Tibial nerve (tissue), 4 donors: Measurements from ENCODE around the gene NUP98. TPM values are rescaled to one million over a fixed set of nuclear protein-coding genes. Genes with fewer than 3 reads are reported as not detected.

Experiments
- DNase-seq, 2 donors: peaks; one replicate each; pipeline ENCODE4 v3.0.0-alpha.2; 2019; ENCODE audit warnings: low spot score in 2 of 2
- H3K27ac ChIP-seq, 4 donors: fragments of 200-600 bp; sonication (generic) in 3 of 4; one replicate each; pipeline ENCODE4 v1.5.1; 2017 to 2019; ENCODE audit warnings: mild to moderate bottlenecking in 1 of 4
- H3K27me3 ChIP-seq, 2 donors: fragments of 200-600 bp; sonication (generic) in 1 of 2; one replicate each; pipeline versions ENCODE4 v1.5.1 to v1.6.0; 2017 to 2019
- H3K36me3 ChIP-seq, 3 donors: fragments of 200-600 bp; sonication (generic); one replicate each; pipeline ENCODE4 v1.5.1; 2018 to 2019
- H3K4me1 ChIP-seq, 4 donors: fragments of 200-600 bp; sonication (generic) in 3 of 4; one replicate each; pipeline ENCODE4 v1.5.1; 2017 to 2019
- H3K4me3 ChIP-seq, 4 donors: fragments of 200-600 bp; sonication (generic) in 3 of 4; one replicate each; pipeline ENCODE4 v1.5.1; 2017 to 2019; ENCODE audit warnings: mild to moderate bottlenecking in 1 of 4, moderate library complexity in 1 of 4
- H3K9me3 ChIP-seq, 4 donors: fragments of 200-600 bp; sonication (generic) in 3 of 4; one replicate each; pipeline ENCODE4 v1.5.1; 2017 to 2019
- CTCF ChIP-seq, 5 experiments: fragments of 200-600 bp in 3 of 5; fragments of 450-650 bp in 2 of 5; sonication (generic) in 3 of 5; IDR thresholded peaks; one replicate each; pipeline ENCODE4 v1.5.1; 2016 to 2019; ENCODE audit warnings: antibody characterized with exemption in 5 of 5, mild to moderate bottlenecking in 3 of 5, moderate library complexity in 2 of 5
- EP300 ChIP-seq, 2 donors: sonication (generic); formaldehyde crosslinking; IDR thresholded peaks; one replicate each; pipeline ENCODE4 v1.6.1; 2017; ENCODE audit warnings: antibody characterized with exemption in 2 of 2, mild to moderate bottlenecking in 1 of 2
- POLR2A ChIP-seq, 2 donors: fragments of 450-650 bp; IDR thresholded peaks; one replicate each; pipeline ENCODE4 v1.6.1; 2017; ENCODE audit warnings: antibody characterized with exemption in 2 of 2, mild to moderate bottlenecking in 2 of 2, moderate library complexity in 2 of 2
- WGBS, 2 donors: methylation state at CpG; one replicate each; pipeline ENCODE4 v1.1.5; 2018; 5-methylcytosine and 5-hydroxymethylcytosine counted together
- total RNA-seq, 4 donors: library from RNA; depleted of rRNA; stranded (reverse); fragments of >200 nt; gene quantifications; one replicate each; pipeline ENCODE4 v1.1.0, GENCODE V29; 2016

Gene NUP98
- total RNA-seq, 4 donors from 2014 or later: 75.3 to 193 (median 115) TPM

GRCh38 chr11:3823762-3824506, 26.6 kb upstream of the NUP98 start:
- 94 to 95% methylated on average over 30 of the region's 30 CpGs for WGBS, 2 donors
- DNase-seq: no peak
- Histone ChIP-seq H3K9me3 (no peaks in the 10 kb centered on the region), H3K27ac (no peak overlapping the region), H3K4me1 (peaks cover 0 to 14% (median 0%) of the 10 kb centered on the region in 4 donors), H3K36me3 (peaks cover 0 to 48% (median 14%) of the 10 kb centered on the region in 3 donors), H3K4me3 (no peak overlapping the region), H3K27me3 (no peaks in the 10 kb centered on the region)
- no peak for TF ChIP-seq CTCF (IDR thresholded peaks at IDR 0.05)
- TF ChIP-seq EP300 (IDR thresholded peaks at IDR 0.05): no peak
- TF ChIP-seq POLR2A (IDR thresholded peaks at IDR 0.05): no peak

- DNase-seq: no peak
- TF ChIP-seq EP300 (IDR thresholded peaks at IDR 0.05): no peak
- no peak for TF ChIP-seq POLR2A (IDR thresholded peaks at IDR 0.05)
- TF ChIP-seq CTCF (IDR thresholded peaks at IDR 0.05): no peak
- Histone ChIP-seq H3K9me3 (no peaks in the 10 kb centered on the region), H3K4me1 (peaks cover 0 to 14% (median 0%) of the 10 kb centered on the region in 4 donors), H3K36me3 (peaks cover 0 to 48% (median 14%) of the 10 kb centered on the region in 3 donors), H3K27ac (no peak overlapping the region), H3K4me3 (no peak overlapping the region), H3K27me3 (no peaks in the 10 kb centered on the region)
- 74 to 86% methylated on average over 3 of the region's 3 CpGs for WGBS, 2 donors
Observed at GRCh38 chr11:3823303-3823702, 25.9 kb upstream of the NUP98 start.

- WGBS, 2 donors: 98% methylated on average over 7 of the region's 7 CpGs
- TF ChIP-seq EP300 (IDR thresholded peaks at IDR 0.05) (no peak), POLR2A (IDR thresholded peaks at IDR 0.05) (no peak), CTCF (IDR thresholded peaks at IDR 0.05) (no peak)
- no peak for DNase-seq
- Histone ChIP-seq H3K4me3 (no peak overlapping the region), H3K36me3 (peaks cover 0 to 40% (median 8%) of the 10 kb centered on the region in 3 donors), H3K27me3 (no peaks in the 10 kb centered on the region), H3K4me1 (peaks cover 0 to 12% (median 0%) of the 10 kb centered on the region in 4 donors), H3K27ac (no peak overlapping the region), H3K9me3 (no peaks in the 10 kb centered on the region)
Observed at GRCh38 chr11:3822312-3822711, 25.0 kb upstream of the NUP98 start.

- Histone ChIP-seq H3K9me3 (no peaks in the 10 kb centered on the region), H3K4me3 (no peak overlapping the region), H3K27ac (no peak overlapping the region), H3K27me3 (no peaks in the 10 kb centered on the region), H3K4me1 (no peaks in the 10 kb centered on the region), H3K36me3 (peaks cover 0 to 27% (median 0%) of the 10 kb centered on the region in 3 donors)
- WGBS, 2 donors: 100% methylated on average over 2 of the region's 2 CpGs
- DNase-seq: no peak
- TF ChIP-seq EP300 (IDR thresholded peaks at IDR 0.05) (no peak), POLR2A (IDR thresholded peaks at IDR 0.05) (no peak), CTCF (IDR thresholded peaks at IDR 0.05) (no peak)
Observed at GRCh38 chr11:3820971-3821370, 23.6 kb upstream of the NUP98 start.

- Histone ChIP-seq H3K36me3 (peaks cover 0 to 6% (median 0%) of the 10 kb centered on the region in 3 donors), H3K27me3 (no peaks in the 10 kb centered on the region), H3K4me3 (no peak overlapping the region), H3K27ac (no peak overlapping the region), H3K9me3 (no peaks in the 10 kb centered on the region), H3K4me1 (no peaks in the 10 kb centered on the region)
- WGBS, 2 donors: 82 to 85% methylated on average over 10 of the region's 10 CpGs
- no peak for TF ChIP-seq POLR2A (IDR thresholded peaks at IDR 0.05)
- TF ChIP-seq CTCF (IDR thresholded peaks at IDR 0.05): no peak
- TF ChIP-seq EP300 (IDR thresholded peaks at IDR 0.05): no peak
- no peak for DNase-seq
Observed at GRCh38 chr11:3817181-3817800, 19.9 kb upstream of the NUP98 start.
